ENCODE data around the gene ASZ1. TPM values are rescaled to one million over a fixed set of nuclear protein-coding genes. Genes with fewer than 3 reads are reported as not detected.

ASZ1 gene
- total RNA-seq, 2 experiments from 2014 or later = not detected

DNA sequence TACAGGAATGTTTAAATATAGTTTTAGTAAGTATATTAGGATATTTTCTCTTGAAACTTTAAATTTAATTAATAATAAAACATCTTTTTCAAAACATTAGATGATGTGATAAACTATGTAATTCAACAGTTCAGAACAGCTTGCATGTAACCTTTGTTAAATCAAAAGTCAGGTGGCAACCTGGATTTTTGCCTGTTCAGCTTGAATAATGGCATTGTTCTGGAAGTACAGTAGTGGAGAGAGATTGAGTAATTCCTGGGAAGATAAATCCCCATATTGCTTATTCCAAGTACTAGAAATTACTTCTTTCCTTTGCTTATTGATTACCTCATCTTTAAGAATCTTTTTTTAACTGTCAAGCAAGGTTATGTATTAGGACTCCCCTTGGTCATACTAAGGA lies 32.4 kb upstream of the ASZ1 start:
- ChIA-PET CTCF (interaction anchor here (1.0 to 1.2 kb wide), 4 partner anchors 10 to 694 kb away, joined by 3 to 5 read pairs (median 3); no protein-coding TSS in a partner anchor), POLR2A (no interaction called here)
- Mint-ChIP-seq H3K27me3 (no peaks in the 10 kb centered on the region), H3K4me3 (no peak overlapping the region), H3K9me3 (no peaks in the 10 kb centered on the region), H3K36me3 (ENCODE audit: low read depth) (no peaks in the 10 kb centered on the region), H3K4me1 (ENCODE audit: low read depth) (no peaks in the 10 kb centered on the region), H3K27ac (no peak overlapping the region)
- intact Hi-C loops (cut with micrococcal nuclease) = loop anchor here (5.0 kb wide), 1 partner anchor 258 kb away; no protein-coding TSS in a partner anchor
- no peak for DNase-seq
- TF ChIP-seq, protein P1, sequence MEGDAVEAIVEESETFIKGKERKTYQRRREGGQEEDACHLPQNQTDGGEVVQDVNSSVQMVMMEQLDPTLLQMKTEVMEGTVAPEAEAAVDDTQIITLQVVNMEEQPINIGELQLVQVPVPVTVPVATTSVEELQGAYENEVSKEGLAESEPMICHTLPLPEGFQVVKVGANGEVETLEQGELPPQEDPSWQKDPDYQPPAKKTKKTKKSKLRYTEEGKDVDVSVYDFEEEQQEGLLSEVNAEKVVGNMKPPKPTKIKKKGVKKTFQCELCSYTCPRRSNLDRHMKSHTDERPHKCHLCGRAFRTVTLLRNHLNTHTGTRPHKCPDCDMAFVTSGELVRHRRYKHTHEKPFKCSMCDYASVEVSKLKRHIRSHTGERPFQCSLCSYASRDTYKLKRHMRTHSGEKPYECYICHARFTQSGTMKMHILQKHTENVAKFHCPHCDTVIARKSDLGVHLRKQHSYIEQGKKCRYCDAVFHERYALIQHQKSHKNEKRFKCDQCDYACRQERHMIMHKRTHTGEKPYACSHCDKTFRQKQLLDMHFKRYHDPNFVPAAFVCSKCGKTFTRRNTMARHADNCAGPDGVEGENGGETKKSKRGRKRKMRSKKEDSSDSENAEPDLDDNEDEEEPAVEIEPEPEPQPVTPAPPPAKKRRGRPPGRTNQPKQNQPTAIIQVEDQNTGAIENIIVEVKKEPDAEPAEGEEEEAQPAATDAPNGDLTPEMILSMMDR (IDR thresholded peaks at IDR 0.05) = no peak
- ATAC-seq = no peak

- Mint-ChIP-seq H3K27ac (no peak overlapping the region), H3K4me3 (no peak overlapping the region), H3K9me3 (no peaks in the 10 kb centered on the region), H3K36me3 (ENCODE audit: low read depth) (no peaks in the 10 kb centered on the region), H3K4me1 (ENCODE audit: low read depth) (no peaks in the 10 kb centered on the region), H3K27me3 (no peaks in the 10 kb centered on the region)
- ATAC-seq (no peak), DNase-seq (no peak)
- intact Hi-C loops (cut with micrococcal nuclease) = loop anchor here (5.0 kb wide), 1 partner anchor 258 kb away; no protein-coding TSS in a partner anchor
- TF ChIP-seq, protein P1 (IDR thresholded peaks at IDR 0.05) = peak; percentile 56
- ChIA-PET CTCF (interaction anchor here (1.1 to 1.2 kb wide), 3 partner anchors 11 to 257 kb away, joined by 3 to 5 read pairs (median 3); no protein-coding TSS in a partner anchor), POLR2A (no interaction called here)
These were observed 31.8 kb upstream of the ASZ1 start for GRCh38 chr7:117458977-117459583.

DNA sequence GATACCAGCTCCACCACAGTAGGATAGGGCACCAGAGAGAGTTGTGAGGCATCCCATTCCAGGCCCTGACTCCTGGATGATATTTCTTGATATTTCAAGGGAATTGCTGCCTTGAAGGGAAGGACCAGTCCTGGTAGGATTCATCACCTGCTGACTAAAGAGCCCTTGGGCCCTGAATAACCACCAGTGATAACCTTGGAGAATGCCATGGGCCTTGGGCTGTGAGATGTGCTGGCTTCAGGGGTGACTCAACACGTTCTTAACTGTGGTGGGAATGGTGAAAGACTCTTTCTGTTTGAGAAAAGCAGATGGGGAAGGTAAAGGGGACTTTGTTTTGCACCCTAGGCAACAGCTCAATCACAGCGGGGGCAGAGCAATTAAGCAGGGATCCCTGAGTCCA lies 21.4 kb upstream of the ASZ1 start:
- Mint-ChIP-seq H3K27ac (no peak overlapping the region), H3K9me3 (peaks cover 8% of the 10 kb centered on the region), H3K27me3 (no peaks in the 10 kb centered on the region), H3K4me1 (ENCODE audit: low read depth) (no peaks in the 10 kb centered on the region), H3K4me3 (no peak overlapping the region), H3K36me3 (ENCODE audit: low read depth) (no peaks in the 10 kb centered on the region)
- intact Hi-C loops (cut with micrococcal nuclease) = no loop called here
- ChIA-PET CTCF (no interaction called here), POLR2A (no interaction called here)
- ATAC-seq = no peak
- DNase-seq = no peak
- TF ChIP-seq, protein P1 (IDR thresholded peaks at IDR 0.05) = no peak

DNA sequence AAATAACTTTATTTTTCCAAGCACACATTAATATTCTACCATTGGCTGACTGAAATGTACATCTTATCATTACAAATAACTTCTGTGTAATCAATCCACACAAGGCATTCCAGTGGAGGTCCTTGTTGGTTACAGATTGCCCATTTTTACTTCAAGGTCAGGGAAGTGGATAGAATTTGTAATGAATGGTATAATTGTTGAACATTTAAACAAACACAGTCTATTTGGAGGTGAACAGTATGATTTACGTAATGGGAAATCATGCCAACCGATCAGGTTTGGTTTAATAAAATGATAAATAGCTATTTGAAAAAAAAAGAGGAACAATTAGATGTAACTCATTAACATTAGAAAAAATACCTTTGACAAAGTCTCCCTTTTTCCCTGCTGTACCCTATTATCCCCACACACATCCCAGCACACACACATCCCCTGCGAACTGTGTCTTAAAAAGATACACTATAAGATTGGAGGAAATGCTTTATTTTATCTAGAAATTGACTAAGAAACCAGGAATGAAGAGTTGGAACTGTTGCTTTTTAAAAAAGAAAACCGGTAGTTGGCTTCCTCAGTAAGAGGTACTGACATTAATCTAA lies 19.0 kb upstream of the ASZ1 start:
- POLR2A ChIA-PET = no interaction called here
- TF ChIP-seq, protein P1 (IDR thresholded peaks at IDR 0.05) = no peak
- DNase-seq (no peak), ATAC-seq (no peak)
- H3K27ac Mint-ChIP-seq = no peak overlapping the region
- CTCF ChIA-PET = no interaction called here
- no peaks in the 10 kb centered on the region for H3K4me1 Mint-ChIP-seq (ENCODE audit: low read depth)
- H3K9me3 Mint-ChIP-seq = peaks cover 7% of the 10 kb centered on the region
- no peak overlapping the region for H3K4me3 Mint-ChIP-seq
- H3K36me3 Mint-ChIP-seq (ENCODE audit: low read depth) = no peaks in the 10 kb centered on the region
- no peaks in the 10 kb centered on the region for H3K27me3 Mint-ChIP-seq
- intact Hi-C loops (cut with micrococcal nuclease) = no loop called here

DNA sequence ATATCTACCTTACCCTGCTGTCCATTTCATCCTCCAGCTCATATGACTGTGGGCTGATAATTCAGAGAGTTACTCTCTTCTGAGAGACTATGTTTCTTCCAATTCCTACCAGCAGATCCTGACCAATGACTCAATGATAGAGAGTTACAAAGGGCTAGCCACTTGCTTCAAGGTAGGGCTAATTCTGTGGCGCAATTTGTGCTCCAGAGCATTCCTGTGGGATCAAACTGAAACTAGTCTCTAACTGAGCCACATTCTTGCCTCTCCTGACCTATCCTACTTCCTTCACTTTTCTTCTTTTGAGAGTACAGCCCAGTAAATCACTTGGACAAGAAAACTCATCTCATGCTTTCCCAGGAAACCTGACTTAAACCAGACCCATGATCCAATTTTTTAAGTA lies 17.9 kb upstream of the ASZ1 start:
- H3K27ac Mint-ChIP-seq = no peak overlapping the region
- no peak for DNase-seq
- POLR2A ChIA-PET = no interaction called here
- H3K36me3 Mint-ChIP-seq (ENCODE audit: low read depth) = no peaks in the 10 kb centered on the region
- H3K27me3 Mint-ChIP-seq = no peaks in the 10 kb centered on the region
- TF ChIP-seq, protein P1 (IDR thresholded peaks at IDR 0.05) = no peak
- no peak overlapping the region for H3K4me3 Mint-ChIP-seq
- CTCF ChIA-PET = no interaction called here
- peaks cover 7% of the 10 kb centered on the region for H3K9me3 Mint-ChIP-seq
- no peaks in the 10 kb centered on the region for H3K4me1 Mint-ChIP-seq (ENCODE audit: low read depth)
- intact Hi-C loops (cut with micrococcal nuclease) = no loop called here
- no peak for ATAC-seq
